Stomach (tissue), 4 donors: ENCODE measurements around the gene CUEDC1.

Experiments
- EP300 ChIP-seq: sonication (generic); formaldehyde crosslinking; IDR thresholded peaks from one replicate; pipeline ENCODE4 v1.6.1; 2017; ENCODE audit warnings: antibody characterized with exemption
- POLR2A ChIP-seq, 4 donors: fragments of 450-650 bp; IDR thresholded peaks; one replicate each; pipeline ENCODE4 v1.6.1; 2016; ENCODE audit warnings: antibody characterized with exemption in 4 of 4, control low read depth in 2 of 4, mild to moderate bottlenecking in 1 of 4, moderate library complexity in 1 of 4
- POLR2AphosphoS5 ChIP-seq, 3 donors: sonication (generic); formaldehyde crosslinking; IDR thresholded peaks; one replicate each; pipeline ENCODE4 v1.6.1; 2016; ENCODE audit warnings: antibody characterized with exemption in 3 of 3
- TF ChIP-seq, protein P1 (sequence below), 7 experiments: fragments of 450-650 bp in 4 of 7; fragments of 200-600 bp in 3 of 7; sonication (generic) in 3 of 7; IDR thresholded peaks; one replicate each; pipeline ENCODE4 v1.5.1; 2016 to 2019; ENCODE audit warnings: antibody characterized with exemption in 7 of 7, control low read depth in 2 of 7, mild to moderate bottlenecking in 1 of 7

DNA sequence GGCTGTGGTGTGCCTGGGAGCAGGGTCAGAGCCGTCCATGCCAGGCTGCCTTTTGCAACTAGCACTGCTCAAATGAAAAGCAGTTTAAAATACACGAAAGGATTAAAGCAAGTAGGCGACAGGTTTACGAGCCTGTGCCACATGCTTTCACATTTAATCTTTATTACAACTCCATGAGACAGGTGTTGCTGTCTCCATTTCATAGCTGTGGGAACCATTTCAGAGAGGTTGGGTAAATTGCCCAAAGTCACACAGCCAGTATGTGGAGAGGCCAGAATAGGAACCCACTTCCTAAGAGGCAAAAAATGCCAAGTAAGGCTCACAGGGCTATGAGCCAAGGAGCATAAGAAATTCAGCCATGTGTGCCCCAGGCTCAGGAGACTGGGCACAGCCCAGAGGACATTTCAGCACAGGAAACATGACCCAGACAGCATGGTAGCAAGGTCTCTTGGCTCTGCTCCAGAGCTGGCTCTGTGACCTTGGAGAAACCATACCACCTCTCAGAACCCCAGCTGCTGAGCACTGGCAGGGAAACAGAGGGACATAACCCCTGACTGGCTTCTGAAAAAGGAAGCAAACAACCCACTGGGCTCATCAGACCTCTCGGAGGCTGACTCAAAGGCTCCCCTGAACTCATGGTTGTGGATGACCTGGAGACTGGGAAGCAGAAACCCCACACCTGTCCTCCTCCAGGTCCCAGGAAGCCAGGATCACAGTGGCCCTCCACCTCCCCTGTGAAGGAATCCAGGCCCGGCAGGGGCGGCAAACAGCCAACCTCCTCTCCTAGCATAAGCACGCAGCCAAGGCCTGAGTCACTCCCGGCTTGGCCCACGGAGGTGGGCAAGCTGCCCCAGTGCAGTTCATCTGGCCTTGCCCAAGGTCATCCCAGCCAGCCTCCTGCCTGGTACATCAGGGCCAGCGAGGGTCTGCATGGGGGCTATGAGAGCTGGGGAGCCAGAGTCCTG is 65.0 kb downstream of the CUEDC1 start:
- TF ChIP-seq, protein P1, sequence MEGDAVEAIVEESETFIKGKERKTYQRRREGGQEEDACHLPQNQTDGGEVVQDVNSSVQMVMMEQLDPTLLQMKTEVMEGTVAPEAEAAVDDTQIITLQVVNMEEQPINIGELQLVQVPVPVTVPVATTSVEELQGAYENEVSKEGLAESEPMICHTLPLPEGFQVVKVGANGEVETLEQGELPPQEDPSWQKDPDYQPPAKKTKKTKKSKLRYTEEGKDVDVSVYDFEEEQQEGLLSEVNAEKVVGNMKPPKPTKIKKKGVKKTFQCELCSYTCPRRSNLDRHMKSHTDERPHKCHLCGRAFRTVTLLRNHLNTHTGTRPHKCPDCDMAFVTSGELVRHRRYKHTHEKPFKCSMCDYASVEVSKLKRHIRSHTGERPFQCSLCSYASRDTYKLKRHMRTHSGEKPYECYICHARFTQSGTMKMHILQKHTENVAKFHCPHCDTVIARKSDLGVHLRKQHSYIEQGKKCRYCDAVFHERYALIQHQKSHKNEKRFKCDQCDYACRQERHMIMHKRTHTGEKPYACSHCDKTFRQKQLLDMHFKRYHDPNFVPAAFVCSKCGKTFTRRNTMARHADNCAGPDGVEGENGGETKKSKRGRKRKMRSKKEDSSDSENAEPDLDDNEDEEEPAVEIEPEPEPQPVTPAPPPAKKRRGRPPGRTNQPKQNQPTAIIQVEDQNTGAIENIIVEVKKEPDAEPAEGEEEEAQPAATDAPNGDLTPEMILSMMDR (IDR thresholded peaks at IDR 0.05) = no peak
- TF ChIP-seq POLR2AphosphoS5 (IDR thresholded peaks at IDR 0.05) (peak; percentile 24 to 66 (median 52)), POLR2A (IDR thresholded peaks at IDR 0.05) (no peak), EP300 (peak; percentile 25)
